Stimulated activated CD8-positive, alpha-beta memory T cell treated with anti-CD3 and anti-CD28 coated beads, Interleukin-2, amount 100 ng/mL, for 48 hours (primary cell): ENCODE measurements around the gene DDX53.

ENCODE experiments used
- DNase-seq, 2 donors: peaks; one replicate each; pipeline ENCODE4 v3.0.0-alpha.2; 2020; ENCODE audit warnings: low read depth in 2 of 2

DDX53 gene

DNA sequence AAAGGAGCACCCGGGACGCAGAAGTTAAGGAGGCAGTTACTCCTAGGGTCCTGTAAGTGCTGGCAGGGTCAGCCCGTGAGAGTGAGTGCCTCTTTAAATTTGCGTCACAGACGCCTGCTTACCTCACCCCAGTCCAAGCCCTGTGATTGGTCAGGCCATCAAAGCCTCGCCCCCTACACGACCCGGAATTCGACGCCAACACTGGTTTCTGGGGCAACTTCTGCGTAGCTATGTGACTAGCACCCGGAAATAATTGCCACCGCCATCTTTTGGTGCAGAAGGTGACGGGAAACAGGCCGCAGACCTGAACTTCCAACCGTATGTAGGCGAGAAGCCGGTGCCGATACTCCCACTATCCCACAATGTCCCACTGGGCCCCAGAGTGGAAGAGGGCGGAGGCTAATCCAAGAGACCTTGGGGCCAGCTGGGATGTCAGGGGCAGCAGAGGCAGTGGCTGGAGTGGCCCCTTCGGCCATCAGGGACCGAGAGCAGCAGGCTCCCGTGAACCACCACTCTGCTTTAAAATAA is at the start of gene DDX53:
Gene DDX53, plus strand, starts transcription at position 265 of the 528 bp plus-strand sequence. Its CDS starts 98 bp downstream, at position 363.
- no peak for DNase-seq

DNA sequence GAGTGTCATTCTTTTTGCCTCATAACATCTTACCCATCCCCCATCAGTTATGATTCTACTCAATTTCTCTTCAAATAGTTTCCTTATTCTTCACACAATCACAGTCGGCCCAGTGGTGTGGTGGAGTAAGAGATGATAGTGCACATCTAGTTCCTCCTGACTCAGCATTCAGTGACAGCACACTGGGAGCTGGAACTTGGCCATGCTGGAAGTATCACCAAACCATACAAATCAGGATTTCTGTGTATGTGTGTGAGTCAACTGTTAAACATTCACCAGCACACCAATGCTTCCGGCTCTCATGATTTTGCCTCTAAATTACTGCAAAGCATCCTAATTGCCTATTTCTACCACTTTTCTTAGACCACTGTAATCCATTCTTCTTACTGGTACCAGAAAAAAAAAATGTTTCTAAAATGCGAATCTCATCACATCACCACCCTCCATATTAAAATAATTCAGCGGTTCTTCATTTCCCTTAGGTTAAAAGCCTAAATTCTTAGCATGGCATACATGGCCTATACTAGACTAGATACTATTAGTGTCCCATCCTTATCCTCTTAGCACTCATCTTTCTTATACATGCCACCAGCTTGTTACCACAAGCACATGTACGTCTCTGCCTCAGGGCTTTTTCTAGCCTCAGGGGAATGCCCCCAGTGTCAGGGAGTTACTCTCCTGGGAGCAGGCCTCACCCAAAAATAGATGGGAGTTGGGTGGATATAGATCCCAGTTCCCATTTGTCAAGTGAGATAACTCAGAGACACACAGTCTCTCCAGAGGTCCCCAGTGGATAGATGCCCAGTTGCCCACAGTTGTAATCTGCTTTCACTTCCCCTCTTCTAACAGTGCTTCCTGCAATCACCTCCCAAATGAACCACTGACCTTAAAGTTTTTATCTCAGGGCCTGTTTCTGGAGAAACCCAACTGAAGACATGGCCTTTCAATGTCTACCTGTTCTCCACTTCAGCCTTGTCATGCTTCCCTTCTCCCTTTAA is 49.2 kb upstream of the DDX53 start:
- no peak for DNase-seq

DNA sequence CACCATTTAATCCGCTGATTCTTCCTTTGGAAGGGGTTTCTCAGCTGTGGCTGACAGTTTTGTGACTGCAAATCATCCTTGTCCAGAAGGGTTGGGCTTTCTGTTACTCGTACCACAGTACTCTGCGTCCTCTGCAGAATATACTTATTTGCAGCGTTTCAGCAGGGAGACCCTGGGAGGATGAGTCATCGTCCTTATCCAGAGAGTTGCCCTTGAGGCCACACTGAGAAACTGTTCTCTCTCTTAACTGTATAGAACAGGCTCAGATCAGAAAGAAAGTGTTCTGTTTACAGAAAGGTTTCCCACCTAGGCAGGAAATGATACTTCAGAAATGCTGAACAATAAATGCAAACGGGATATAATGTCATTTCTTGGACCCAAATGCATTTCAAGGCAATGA is 47.8 kb upstream of the DDX53 start:
- DNase-seq = no peak

DNA sequence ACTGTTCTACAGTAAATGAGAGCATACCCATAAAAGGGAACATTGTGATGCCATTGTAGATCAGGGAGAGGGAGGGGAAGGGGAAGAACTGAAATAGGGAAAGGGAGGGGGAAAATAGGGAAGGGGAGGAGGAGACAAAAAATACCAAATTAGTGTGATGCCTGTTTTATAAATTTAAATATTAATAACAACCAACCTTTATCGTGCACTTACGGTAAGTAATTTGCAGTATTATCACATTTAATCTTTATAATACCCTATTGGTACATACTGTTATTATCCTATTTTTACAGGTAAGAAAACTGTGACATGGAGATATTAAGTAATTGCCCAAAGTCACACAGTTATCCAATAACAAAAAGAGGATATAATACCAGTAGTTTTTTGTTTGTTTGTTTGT is 41.5 kb upstream of the DDX53 start:
- DNase-seq = no peak

DNA sequence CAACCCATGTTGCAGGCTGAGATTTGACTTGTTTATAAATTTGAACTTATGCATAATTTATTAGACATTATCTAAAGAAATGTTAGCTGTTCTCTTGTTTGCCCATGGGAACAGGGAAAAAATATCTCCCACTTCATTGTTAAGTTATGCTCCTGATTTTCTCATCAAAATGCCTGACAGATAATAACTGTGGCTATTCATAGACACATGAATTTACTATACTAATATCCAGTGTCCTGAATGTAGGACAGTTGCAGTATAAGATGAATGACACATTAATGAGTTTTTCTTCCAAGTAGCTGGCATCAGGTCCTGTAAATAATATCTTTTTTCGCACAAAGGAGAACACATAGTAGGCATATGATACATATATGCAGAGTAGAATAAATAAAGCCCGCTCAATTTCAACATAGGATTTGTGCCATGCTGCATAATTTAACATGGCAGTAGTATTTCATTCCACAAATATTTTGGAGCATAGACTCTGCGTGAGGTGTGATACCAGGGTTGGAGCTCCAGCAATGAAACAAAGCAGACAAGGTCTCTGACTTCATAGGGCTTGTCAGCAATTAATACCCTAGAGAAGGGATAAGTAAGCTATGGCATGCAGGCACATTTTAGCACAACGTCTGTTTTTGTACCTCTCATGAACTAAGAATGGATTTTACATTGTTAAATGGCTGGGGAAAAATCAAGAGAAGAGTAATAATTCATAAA is 40.4 kb upstream of the DDX53 start:
- DNase-seq = no peak

DNA sequence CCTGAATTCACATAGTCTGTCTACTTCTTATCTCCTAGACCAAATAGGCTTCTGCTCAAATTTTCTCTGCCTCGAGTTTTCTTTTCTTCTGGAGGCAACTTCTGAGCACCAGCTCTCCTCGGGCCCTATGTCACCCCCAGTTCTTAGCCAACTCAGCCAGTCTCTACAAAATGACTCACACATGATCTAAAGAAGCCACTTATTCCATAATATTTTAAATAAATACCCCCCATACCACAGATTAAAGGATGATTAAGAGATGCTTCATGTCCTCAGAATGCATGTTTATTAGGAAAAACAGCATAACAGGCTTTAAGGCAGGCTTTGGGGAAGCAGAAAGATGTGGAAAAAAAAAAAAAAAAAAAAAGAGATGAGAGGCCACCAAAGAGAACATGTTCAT is 36.6 kb upstream of the DDX53 start:
- no peak for DNase-seq

DNA sequence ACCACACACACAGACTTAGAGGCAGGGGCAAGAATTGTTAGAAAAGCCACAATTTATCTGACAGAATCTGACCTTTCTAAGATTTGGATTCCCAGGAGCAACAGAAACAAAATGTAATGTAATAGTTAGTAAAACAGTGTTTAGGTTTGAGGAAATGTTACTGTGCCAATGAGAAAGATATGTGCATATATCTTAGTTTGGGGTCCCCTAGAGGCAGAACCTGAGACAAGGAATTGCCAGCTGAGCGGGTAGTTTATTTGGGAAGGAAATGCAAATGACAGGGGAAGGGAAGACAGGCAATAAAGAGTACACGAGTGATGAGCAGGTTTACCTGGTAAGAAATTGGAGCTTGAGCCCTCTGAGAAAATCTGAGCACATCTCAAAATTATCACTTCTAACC is 31.3 kb upstream of the DDX53 start:
- no peak for DNase-seq

DNA sequence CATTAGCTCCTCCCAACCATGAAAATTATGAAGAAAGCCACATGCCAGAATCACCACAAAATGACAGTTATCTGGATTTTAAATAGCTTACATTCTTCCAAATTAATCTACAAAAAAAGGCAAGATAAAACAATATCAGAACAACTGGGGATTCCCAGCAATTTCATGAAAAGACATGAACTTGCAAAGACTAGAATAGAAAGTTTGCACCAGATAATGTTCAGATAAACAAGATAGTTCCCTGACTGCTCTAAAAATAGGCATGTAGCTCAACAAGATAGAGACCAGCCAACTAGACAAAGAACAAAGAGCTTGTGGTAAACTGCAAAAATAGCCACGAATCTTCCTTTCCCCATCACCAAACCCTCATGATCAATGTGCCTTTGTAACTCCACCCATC is 30.3 kb upstream of the DDX53 start:
- DNase-seq = no peak

DNA sequence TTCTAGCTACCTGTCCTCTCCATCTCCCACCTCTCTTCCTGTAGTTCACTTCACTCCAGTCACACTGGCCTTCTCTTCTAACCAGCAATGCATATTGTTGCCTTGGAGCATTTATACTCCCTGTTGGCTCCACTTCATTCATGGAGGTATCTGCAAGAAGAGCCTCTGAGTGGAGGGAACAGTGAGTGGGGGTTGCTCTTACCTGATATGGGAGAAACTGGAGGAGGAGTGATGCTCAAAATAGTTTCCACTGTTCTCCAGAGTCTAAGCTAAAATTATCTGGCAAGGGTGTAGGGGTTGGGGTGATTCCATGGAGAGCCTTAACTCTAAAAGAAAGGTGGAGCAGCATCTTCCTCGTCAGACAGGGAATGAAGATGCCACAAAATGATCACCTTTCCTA is 28.9 kb upstream of the DDX53 start:
- DNase-seq = no peak

DNA sequence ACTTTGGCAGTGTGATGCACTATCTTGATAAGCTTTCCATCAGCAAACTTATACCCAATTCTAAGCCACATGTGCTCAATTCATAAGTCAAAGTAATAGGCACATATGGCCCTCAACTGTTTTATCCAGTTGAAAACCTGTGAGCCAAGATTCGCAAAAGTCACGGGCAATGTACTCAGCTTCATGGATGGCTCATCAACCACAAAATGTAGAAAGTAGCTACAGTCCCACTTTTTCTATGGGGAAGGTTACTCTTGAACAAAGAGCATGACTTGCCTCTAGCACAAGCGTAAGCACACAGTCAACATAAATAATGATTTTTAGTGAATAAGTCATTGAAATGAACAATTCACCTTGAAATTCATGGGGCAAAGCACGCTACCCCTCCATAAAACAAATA is 25.1 kb upstream of the DDX53 start:
- no peak for DNase-seq

DNA sequence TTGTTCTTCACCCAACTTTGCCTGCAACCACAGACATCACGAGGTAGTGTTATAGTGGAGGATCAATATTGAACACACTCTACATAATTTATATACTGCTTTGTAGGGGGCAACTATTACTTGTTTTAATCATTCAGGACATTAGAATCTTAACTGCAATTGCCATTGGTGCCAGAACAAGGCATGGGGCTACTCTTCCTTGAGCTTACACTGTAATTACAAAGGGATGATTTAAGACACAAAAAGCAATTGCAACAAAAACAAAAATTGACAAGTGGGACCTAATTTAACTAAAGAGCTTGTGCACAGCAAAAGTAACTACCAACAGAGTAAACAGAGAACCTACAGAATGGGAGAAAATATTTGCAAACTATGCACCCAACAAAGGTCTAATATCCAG is 24.0 kb upstream of the DDX53 start:
- no peak for DNase-seq

DNA sequence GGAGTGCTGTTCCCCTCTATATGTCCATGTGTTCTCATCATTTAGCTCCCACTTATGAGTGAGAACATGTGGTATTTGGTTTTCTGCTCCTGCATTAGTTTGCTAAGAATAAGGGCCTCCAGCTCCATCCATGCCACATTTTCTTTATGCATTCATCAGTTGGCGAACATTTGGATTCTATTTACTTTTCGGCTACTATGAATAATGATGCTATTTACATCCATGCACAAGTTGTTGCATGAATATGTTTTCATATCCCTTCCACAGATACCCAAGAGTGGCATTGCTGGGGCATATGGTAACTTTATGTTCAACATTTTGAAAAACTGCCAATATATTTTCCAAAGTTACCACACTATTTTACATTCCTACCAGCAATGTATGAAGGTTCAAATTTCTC is 13.8 kb upstream of the DDX53 start:
- no peak for DNase-seq

DNA sequence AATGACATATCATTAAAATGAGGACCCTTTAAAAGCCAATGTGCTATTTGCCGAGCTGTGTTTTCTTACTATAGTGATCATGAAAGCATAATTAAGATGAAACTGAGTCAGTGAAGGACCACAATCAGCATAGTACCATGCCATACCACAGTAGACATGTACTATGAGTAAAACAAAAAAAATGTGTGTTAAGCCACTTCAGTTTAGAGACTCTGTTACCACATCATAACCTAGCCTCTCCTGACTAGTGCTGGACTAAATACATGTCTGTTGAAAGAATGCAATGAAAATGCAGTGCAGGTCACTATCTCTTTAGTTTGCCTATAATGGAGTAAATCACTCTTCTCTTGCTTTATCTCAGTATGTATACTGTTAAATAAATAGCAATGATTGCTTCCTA is 12.3 kb upstream of the DDX53 start:
- no peak for DNase-seq

DNA sequence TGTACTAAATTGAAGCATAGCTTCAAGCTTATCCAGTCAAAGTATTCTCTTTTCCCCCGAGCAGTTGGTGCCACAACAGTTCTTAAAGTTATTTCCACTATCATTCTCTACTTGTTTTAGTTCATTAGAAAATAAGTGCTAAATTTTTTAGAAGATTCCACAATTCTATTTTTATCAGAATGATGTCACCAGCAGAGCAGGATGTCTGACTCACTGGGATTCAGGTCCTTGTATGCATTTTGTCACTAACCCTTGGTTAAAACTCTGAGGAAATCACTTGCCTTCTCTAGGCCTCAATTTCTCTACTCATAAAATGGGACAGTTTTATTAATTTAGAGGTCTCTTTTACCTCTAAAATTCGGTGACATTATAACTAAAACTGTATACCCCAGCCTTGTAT is 3.4 kb downstream of the DDX53 start:
- no peak for DNase-seq

DNA sequence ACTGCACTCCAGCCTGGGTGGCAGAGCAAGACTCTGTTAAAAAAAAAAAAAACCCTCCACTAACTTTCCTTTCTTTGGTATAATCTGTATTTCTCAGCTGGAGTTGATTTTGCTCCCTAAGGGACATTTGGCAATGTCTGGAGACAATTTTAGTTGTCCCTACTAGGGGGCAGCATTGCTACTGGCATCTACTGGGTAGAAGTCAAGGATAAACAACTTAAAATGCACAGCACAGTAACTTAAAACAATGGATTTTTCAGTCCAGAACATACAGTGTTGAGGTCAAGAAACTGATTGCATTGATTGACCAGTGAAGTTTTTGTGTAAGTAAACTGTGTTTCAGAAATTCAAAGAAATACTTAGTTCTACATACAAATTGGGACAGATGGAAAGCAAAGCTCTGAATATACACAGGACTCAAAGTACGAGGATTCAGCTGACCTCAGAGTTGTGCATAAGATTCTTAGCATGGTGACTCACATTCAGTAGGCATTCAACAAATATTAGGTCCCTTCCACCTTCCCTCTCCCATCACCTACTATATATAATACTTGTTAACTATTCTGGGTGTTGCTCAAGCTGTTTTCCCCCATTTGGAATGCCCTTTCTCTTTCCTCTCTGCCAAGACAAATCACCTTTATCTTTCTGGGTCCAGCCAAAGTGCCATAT is 8.8 kb downstream of the DDX53 start:
- DNase-seq = no peak

DNA sequence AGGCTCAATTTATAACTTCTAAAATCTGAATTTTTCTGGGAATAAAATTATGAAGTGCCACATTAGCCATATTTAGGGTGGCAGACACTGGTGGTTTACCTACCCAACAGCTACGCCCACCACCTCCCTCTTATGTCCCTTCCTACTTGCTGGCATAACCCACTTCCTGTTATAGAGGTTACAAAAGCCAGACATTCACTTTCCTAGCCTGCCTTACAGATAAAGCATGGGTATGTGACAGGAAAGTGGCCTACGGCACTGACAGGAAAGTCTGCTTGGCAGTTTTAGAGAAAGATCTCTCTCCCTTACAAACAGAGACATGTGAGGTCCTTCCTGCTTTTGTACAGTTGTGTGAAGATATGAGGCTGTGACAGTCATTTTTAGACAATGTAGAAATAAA is 12.4 kb downstream of the DDX53 start:
- no peak for DNase-seq

DNA sequence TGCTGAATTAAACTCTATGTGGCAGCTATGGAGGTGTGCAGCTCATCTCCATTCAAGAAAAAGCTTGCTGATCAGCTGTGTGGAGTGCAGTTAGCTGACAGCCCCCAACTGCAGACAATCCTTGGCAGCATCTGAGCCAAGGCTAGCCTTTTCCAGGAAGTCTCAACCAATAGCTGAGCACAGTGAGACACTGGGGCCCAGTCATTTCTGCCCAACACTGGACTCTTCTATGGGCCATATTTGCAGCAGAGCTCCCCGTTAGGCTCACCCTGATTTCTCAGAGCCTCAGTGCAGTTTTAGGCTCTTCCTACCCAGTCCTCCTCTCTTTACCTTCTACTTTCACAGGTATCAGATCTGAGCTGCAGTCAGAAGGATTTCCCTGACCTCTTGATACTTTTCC is 12.9 kb downstream of the DDX53 start:
- DNase-seq = no peak

DNA sequence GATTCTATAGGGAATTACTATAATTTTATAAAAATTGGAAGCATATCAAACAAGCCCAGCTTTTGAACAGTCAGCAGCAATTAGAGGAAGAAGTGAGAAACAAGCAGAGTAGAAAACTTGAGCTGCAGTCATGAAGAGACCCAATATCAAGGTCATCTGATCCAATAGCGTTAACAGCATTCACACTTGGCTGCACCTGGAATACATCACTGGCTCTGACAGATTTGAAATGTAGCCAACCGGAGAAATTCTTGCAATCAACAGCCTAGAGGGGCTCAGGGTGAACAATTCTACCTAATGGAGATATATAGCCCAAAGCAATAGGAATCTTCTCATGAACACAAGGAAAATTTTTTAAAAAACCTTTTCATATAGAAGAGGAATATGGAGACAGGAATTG is 13.6 kb downstream of the DDX53 start:
- DNase-seq = no peak

DNA sequence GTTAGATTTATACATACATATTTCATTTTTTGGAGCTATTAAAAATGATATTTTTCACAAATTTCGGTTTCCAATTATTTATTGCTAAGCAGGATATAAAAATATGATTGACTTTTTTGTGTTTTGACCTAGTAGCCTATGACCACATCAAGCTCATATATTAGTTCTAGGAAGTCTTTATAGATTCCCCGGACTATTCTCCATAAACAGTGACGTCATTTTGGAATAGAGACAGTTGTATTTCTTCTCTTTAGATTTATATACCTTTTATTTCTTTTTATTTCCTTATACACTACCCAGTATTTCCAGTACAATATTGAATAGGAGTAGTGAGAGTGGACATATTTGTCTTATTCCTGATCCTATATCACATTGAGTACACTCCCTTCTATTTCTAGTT is 31.8 kb downstream of the DDX53 start:
- no peak for DNase-seq

DNA sequence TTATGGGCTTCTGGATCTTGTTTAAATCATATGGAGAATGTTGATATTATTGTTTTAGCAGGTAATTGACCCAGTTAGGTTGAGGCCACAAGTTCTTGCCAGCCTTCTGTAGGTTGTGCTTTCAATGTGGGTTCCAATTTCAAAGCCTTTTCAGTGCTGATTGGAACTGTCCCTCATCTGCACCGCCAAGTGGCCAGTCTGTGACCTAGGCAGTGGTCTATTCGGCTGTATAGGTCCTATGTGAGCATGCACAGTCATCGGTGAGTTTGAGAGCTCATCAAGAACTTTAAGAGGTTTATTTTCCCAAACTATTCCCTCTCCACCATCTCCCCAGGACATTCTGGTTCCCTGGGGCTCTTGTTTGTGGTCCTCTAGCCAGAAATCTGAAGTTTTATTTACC is 35.7 kb downstream of the DDX53 start:
- no peak for DNase-seq

DNA sequence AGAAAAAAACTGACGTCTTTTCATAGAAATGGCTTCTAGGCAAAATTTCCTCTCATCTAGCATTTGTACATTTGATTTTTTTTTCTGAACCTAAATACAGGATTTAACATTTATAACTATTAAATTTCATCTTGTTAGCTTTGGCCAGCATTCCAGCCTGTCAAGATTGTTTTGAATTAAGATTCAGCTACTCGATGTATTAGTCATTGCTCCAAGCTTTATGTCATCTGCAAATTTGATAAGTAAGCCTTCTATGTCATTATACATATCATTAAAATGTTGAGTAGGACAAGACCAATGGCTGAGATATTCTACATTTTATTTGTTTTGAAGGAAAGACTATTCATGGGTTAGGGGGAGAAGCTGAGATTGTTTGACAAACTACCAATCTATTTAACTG is 46.7 kb downstream of the DDX53 start:
- DNase-seq = no peak
